Activated effector memory CD4-positive, alpha-beta T cell treated with anti-CD3 and anti-CD28 coated beads, Interleukin-2, amount 50 U/mL, for 16 hours (primary cell): Measurements from ENCODE around the gene CFAP251.
A peak's percentile ranks its signal among the peaks of the same experiment; 100 is the strongest.

Source experiments
- DNase-seq: peaks from one replicate; pipeline ENCODE4 v3.0.0-alpha.2; 2020

Gene CFAP251

GRCh38 chr12:122006186-122006926 lies 88.0 kb downstream of the CFAP251 start:
- no peak for DNase-seq

GRCh38 chr12:122009741-122010140 lies 91.3 kb downstream of the CFAP251 start:
- no peak for DNase-seq

GRCh38 chr12:122012184-122012583 lies 93.8 kb downstream of the CFAP251 start:
- no peak for DNase-seq

DNA sequence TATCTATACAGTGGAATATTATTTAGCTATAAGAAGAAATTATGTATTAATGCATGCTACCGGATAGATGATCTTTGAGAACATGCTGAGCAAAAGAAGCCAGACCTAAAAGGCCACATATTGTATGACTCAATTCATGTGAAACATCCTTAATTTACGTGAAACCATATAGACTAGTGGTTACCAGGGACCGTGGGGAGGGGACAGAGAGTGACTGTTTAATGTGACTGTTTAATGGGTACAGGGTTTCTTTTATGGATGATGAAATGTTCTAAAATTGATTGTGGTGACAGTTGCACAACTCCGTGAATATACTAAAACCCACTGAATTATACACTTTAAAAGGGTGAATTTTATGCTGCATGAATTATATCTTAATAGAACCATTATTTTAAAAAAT lies 94.7 kb downstream of the CFAP251 start:
- no peak for DNase-seq

- no peak for DNase-seq
These were observed 95.6 kb downstream of the CFAP251 start for GRCh38 chr12:122013791-122014590.

DNA sequence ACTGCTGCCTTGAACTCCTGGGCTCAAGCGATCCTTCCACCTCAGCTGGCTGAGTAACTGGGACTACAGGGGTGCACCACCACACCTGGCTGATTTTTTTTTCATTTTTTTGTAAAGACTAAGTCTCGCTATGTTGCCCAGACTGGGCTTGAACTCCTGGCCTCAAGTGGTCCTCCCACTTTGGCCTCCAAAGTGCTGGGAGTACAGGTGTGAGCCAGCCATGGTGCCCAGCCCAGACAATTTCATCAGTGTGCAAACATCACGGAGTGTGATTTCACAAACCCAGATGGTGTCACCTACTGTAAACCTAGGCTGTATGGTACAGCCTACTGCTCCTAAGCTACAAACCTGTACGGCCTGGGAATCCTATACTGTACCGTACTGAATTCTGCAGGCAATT lies 96.4 kb downstream of the CFAP251 start:
- no peak for DNase-seq

DNA sequence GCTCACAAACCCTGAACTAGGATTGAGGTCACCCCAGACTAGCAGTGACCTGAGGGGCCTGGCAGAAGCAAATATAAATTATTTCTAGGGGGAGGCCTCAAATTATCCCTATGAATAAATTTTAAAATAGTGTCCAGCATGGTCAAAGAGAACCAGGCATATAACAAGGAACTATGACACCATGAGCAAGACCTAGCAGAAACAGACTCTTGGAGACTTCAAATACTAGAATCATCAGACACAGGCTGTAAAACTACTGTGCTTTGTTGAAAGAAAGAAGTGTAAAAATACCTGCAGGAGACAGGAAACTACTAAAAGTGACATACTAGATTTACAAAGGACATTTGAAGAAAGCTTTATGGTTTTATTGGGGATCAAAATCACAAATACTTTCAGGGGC lies 100.1 kb downstream of the CFAP251 start:
- no peak for DNase-seq

GRCh38 chr12:122018937-122019336 lies 100.5 kb downstream of the CFAP251 start:
- DNase-seq = no peak

DNA sequence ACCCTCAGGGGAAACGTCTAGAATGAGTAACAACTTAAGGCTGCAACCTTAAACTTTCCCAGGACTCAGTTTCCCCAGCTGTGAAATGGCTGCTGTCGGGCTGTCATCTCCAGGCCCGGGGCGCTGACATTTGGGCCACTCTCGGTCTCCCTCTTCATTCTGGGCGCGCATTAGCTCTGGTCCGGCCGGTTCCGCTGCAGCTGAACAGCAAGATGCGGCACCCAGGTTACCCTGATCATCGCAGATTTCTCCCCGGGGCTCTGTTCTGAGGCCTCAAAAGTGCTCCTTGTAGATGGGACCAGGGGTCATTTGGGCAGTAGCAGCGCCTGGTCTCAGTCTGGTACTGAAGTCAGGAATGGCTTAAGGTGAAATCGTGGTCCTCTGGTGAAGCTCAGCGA lies 102.4 kb downstream of the CFAP251 start:
- no peak for DNase-seq

- no peak for DNase-seq
These were observed 102.9 kb downstream of the CFAP251 start for GRCh38 chr12:122021193-122021821.

DNA sequence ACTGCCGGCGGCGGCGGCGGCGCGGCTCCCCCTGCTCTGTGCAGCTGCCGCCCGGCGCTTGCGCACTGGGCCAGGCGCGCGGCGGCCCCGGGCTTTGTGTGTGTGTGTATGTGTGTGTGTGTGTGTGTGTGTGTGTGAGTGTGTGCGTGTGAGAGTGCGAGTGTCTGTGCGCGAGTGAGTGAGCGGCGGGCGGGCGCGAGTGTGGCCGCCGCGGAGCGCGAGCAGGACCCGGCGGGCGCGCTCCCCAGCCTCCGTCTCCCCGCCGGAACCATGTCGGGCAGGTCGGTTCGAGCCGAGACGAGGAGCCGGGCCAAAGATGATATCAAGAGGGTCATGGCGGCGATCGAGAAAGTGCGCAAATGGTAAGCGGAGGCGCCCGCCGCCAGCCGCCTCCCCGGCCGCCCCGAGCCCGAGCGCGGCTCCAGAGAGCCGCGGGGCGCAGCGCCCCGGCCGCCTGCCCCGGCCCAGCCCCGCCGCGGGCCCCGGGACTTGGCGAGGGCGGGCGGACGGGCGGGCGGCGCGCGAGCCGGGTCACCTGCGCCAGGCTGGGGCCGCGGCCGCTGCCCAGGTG lies 103.5 kb downstream of the CFAP251 start, which contains the start of gene BCL7A:
Gene BCL7A, plus strand, starts transcription at position 63 of the 571 bp plus-strand sequence. Its CDS starts 208 bp downstream, at position 271.
- DNase-seq = peak; percentile 81

DNA sequence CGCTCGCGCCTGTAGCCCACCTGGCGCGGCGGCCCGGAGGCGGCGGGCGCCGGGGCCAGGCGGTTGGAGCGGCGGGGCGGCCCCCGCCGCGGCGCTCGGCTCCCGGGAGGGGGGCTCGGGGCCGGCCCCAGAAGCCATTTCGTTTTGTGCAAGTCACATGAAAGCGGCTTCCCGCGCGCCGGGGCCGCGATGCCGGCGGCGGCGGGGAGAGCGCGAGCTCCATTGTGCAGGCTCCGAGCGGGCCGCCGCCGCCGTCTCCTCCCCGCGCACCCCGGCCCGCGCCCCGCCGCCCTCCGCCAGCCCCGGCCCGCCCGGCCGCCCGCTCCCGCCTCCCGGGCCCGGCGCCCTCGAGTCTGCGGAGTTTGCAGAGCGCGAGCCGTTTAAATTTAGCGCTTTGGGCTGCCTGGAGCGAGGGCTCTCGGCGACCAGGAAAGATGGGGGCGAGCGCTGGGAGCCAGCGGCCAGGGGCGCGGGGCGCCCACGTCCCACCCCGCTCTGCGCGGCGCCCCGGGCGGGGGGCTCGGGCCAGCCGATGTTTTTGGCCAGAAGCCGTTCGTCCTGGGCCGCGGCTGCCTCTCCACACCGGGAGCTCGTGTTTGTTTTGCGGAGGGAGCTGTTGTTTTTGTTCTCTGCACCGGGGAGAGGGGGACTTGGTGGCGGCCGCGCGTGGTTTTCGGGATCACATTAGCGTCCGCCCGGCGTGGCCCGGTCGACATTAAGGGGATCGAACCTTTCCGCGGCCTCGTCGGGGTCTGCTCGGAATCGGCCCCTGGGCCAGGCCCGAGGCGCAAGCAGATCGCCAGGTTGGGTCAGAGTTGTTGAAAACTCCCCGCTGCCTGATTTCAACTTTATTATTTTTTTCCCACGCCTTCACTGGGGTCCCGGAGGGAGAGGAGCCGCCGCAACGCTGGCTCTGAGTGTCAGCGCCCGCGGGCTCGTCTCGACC lies 104.3 kb downstream of the CFAP251 start:
- DNase-seq = peak; percentile 76

DNA sequence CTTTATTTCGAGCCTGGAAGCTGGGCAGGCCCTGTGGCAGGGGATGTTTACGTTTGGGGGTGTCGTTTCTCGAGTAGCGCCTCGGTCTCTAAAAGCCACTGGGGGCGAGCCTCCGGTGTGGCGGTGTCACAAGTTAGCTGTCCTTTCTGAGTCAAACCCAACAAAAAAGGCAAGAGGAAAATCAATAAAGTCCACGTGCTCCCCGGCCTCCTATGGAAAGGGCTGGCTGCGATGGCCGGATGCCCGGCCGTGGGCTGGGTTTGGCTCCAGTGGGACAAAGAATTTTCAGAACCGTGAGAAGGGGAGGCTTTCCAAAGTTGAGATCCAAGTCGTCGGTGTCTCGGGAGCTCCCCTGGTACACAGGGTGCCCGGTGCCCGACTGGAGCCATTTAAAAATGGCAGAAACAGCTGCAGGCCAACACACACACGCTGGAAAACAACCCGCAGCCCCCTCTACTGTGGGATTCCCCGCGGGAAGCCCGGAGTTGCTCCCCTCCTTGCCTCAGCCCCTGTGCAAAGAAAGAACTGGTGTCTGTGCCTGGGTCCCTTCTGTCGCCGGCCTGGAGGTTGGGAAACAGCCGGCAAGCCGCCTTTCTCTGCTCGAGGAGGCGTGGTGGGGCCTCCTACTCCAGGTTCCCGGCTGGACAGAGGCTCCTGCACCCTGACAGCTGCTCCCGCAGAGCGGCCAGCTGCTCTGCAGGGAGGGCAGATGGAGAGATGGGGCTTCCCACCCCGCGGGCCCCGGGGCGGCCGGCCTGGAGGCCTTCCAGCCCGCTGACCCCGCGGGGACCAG lies 105.1 kb downstream of the CFAP251 start:
- no peak for DNase-seq

DNA sequence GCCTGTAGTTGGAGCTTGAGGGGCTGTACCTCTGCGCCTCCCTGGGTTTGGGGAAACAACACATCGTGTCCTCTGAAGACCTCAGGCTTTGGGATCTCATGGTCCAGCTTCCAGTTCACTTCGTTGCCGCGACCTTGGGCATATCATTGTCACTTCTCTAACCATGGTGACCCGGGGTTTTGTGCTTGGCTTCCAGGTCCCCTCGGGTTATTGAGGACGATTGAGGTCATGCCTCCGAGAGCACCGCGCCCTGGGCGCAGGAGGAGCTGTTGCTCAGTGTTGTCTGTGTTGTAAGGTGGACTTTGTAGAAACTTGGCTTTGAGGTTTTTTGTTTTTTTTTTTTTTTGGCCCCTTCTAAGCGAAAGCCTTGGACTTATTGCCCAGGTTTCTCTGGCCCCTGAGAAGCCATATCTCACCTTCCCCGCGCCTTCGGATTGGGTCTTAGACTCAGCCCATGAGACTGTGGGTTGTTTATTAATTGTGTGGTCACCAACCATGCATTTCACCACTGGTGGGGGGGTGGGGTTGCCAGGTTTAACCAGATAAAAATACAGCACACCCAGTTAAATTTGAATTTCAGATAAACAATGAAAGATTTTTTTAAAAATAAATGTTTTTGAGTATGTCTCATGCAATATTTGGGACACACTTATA lies 105.9 kb downstream of the CFAP251 start:
- no peak for DNase-seq

GRCh38 chr12:122026706-122027333 lies 108.4 kb downstream of the CFAP251 start:
- no peak for DNase-seq

DNA sequence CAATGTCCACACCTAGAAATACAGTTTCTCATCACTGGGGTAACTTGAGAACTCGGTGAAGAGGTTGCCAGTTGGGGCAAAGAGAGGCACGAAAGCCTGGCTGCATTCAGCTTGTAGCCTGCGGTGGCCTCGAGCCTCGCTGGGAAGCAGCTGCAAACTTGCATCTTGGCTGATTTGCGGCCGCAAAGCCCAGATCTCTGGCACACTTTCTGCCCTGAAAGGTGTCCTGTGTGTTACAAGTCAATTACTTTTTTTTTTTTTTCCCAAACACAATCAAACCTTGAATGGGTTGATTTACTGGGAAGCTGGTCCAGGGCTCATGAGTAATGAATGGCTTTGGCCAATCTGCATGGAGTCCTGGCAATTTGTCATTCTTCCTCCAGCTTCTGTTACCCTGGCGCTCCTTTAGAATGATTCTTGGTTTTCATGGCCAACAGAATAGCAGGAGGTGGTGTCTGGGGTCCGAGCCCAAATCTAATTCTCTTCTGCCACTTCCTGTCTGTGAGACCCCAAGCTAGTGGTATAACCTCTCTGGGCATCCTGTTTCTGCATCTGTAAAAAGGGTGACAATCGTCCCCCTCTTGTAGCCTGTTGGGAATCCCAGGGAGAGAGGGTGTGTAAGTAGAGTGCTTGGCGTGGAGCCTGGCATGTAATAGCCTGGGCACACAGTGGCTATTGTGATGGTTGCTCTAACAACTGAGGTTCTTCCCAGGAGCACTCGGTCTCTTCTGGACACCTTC lies 109.9 kb downstream of the CFAP251 start:
- no peak for DNase-seq

DNA sequence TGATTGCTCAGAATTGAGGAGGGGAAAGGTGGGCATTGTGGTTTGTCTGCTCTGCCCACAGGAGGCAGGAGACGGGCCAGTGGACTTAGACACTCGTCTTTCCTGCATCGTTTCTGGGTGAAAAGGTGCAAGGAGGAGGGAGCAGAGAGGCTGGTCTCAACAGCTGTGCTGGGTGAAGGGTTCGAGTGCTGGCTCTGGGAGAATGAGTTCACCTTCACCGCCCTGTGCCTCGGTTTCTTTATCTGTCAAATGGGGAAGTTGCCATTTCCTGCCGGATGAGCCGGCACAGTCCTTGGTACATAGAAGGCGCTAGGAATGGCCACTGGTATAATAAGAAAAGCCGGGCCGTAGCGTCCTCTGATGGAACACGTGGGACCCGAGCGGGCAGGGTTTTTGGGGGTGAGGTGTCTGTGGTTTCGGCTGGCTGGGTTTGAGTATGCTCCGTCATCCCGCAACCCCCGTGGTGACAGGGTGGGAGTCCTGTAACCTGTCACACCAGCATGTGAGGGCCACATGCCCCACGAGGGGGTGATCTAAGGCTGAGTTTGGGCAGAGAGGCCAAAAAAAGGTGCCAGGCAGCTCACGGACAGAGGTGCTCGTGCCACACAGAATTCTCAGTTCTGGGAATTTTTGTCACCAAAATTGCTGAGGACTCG lies 110.6 kb downstream of the CFAP251 start:
- no peak for DNase-seq

DNA sequence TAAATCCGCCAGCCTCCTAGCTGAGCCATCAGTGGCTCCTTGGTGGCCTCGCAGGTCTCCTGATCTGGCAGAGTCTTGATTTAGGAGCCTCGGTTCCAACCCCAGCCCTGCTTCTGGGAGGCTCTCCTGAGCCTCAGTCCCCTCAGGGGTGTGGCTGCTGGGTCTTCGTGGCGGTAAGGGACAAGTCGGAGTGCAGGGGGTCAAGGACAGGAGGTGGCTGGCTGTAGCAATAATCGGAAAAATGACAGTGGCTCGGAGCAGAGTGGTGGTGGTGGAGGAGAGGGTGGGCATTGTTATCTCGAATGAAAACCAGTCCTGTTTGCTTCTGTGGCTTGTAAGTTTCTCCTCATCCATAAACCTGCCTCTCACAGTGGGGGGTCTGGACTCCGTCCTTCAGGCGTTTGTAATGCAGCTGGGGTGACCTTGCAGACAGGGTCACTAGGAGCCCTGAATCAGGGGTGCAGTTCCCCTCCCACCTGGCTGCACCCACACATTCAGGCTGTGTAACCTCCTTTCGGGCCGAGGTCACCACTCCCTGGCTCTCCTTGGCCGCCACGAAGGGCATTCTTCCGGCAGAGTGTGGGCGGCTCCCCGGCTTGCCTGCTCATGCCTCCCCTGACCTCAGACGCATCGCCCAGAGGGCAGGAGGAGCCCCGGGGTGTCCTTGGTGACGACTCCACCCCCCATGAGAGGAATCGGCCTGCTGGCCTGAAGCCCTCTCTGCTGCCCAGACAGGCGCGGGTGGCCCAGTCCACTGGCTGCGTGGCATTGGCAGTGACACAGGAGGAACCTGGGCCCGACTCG lies 111.4 kb downstream of the CFAP251 start:
- no peak for DNase-seq
